Measurements from ENCODE around the gene ASCC3. TPM values are rescaled to one million over a fixed set of nuclear protein-coding genes. Genes with fewer than 3 reads are reported as not detected.
"Not testable (repeated sequence)": the region's sequence is repeated elsewhere in the genome, so short reads cannot be mapped to it uniquely, and the experiment has no call there.

Gene ASCC3
- total and polyA plus RNA-seq, 5 experiments from 2014 or later = 18.0 to 42.3 (median 24.6) TPM

GRCh38 chr6:100780648-100781047 is 100.5 kb downstream of the ASCC3 start:
- peaks cover 0 to 19% (median 7%) of the 10 kb centered on the region in 3 donors for H3K36me3 Mint-ChIP-seq
- no peaks in the 10 kb centered on the region for H3K9me3 Mint-ChIP-seq
- H3K27ac Mint-ChIP-seq = no peak overlapping the region
- ATAC-seq = no peak
- no peak for DNase-seq
- H3K27me3 Mint-ChIP-seq = no peaks in the 10 kb centered on the region
- POLR2A ChIA-PET = no interaction called here
- no peak overlapping the region for H3K4me3 Mint-ChIP-seq
- peaks cover 0 to 9% (median 2%) of the 10 kb centered on the region in 4 donors for H3K4me1 Mint-ChIP-seq

GRCh38 chr6:100775667-100776066 is 105.5 kb downstream of the ASCC3 start:
- Mint-ChIP-seq H3K27me3 (no peaks in the 10 kb centered on the region), H3K9me3 (no peaks in the 10 kb centered on the region), H3K4me3 (no peak overlapping the region), H3K36me3 (peaks cover 0 to 20% (median 11%) of the 10 kb centered on the region in 3 donors), H3K27ac (no peak overlapping the region), H3K4me1 (peaks cover 0 to 9% (median under 1%) of the 10 kb centered on the region in 4 donors)
- ATAC-seq = no peak
- POLR2A ChIA-PET = no interaction called here
- no peak for DNase-seq

DNA sequence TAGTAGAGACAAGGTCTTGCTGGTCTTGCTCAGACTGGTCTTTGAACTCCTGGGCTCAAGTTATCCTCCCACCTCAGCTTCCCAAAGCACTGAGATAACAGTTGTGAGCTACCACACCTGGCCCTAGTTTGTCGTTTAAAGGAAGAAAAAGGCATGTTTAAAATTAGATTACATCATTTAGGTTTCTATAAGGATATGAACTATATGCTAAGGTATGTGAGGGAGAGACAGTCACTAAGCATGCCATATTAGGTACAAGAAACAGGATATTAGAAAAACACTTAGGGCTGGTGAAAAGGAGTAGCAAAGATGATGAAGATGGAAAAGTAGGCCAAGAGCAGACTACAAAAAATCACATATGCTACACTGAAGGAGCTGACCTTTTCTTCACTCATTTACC is 106.4 kb downstream of the ASCC3 start:
- peaks cover 0 to 9% (median under 1%) of the 10 kb centered on the region in 4 donors for H3K4me1 Mint-ChIP-seq
- POLR2A ChIA-PET = no interaction called here
- no peak overlapping the region for H3K4me3 Mint-ChIP-seq
- DNase-seq (no peak), ATAC-seq (no peak)
- no peaks in the 10 kb centered on the region for H3K27me3 Mint-ChIP-seq
- H3K36me3 Mint-ChIP-seq = peaks cover 0 to 23% (median 9%) of the 10 kb centered on the region in 3 donors
- H3K27ac Mint-ChIP-seq = no peak overlapping the region
- no peaks in the 10 kb centered on the region for H3K9me3 Mint-ChIP-seq

- no peak for DNase-seq
- Mint-ChIP-seq H3K36me3 (peaks cover 24 to 44% (median 37%) of the 10 kb centered on the region in 3 donors), H3K9me3 (peaks cover 0 to 20% (median 10%) of the 10 kb centered on the region in 9 donors), H3K27me3 (no peaks in the 10 kb centered on the region), H3K4me3 (no peak overlapping the region), H3K4me1 (no peaks in the 10 kb centered on the region), H3K27ac (no peak overlapping the region)
- no peak for ATAC-seq
- POLR2A ChIA-PET = no interaction called here
Observed at GRCh38 chr6:100768816-100769351, 112.2 kb downstream of the ASCC3 start.

DNA sequence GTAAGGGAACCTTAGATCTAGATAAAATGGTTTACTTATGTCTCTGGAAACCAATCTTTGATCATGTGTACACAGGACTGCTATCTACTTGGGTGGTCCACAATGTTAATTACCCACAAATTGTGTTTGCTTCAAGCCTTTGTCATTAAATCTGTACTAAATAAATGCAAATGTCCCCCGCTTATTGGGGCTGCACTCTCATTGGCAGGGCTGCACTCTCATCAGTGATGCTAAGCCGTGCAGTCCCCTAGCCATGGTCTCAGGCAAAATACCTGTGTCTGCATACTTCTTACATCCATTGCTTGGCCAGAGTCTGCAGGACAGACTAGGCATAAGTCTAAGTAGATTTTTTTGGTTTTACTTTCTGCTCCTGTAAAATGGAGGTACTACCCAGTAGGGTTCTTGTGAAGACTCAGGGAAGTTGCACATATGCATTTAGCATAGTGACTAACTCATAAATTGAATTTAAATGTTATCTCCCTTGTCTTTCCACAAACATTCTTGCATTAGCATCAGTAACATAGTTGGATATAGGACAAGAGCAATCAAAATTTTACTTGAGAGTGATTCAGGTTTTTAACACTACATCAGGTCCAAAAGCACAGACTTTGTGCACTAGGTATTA is 117.4 kb downstream of the ASCC3 start:
- H3K9me3 Mint-ChIP-seq = peaks cover 0 to 33% (median 17%) of the 10 kb centered on the region in 9 donors
- H3K27ac Mint-ChIP-seq = no peak overlapping the region
- peaks cover 0 to 2% (median 0%) of the 10 kb centered on the region in 4 donors for H3K4me1 Mint-ChIP-seq
- H3K27me3 Mint-ChIP-seq = no peaks in the 10 kb centered on the region
- DNase-seq (no peak), ATAC-seq (no peak)
- peaks cover 62 to 82% (median 80%) of the 10 kb centered on the region in 3 donors for H3K36me3 Mint-ChIP-seq
- no peak overlapping the region for H3K4me3 Mint-ChIP-seq
- POLR2A ChIA-PET = no interaction called here

DNA sequence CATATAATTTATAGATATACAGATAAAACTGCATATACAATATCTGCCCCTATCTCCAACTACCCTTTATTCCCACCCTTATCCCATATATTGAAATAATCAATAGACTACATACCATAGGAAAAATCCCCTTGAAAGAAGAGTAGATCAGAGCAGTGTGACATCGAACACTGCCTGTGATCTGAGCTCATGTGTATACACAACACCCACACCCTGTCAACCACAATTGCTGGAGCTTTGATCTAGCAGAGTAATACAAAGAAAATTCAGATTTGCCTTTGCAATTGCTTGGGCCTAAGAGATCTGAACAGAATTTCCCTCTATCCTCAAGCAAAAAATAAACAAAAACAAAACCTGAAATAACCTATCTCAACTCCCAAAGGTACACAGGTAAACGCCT is 119.3 kb downstream of the ASCC3 start:
- POLR2A ChIA-PET = no interaction called here
- Mint-ChIP-seq H3K4me1 (peaks cover 0 to 2% (median 0%) of the 10 kb centered on the region in 4 donors), H3K9me3 (peaks cover 0 to 33% (median 17%) of the 10 kb centered on the region in 9 donors), H3K4me3 (no peak overlapping the region), H3K27me3 (no peaks in the 10 kb centered on the region), H3K36me3 (peaks cover 61 to 86% (median 79%) of the 10 kb centered on the region in 3 donors), H3K27ac (no peak overlapping the region)
- no peak for ATAC-seq
- no peak for DNase-seq

GRCh38 chr6:100758386-100758785 is 122.7 kb downstream of the ASCC3 start:
- H3K27me3 Mint-ChIP-seq, DNase-seq, H3K4me1 Mint-ChIP-seq, ATAC-seq, H3K27ac Mint-ChIP-seq, POLR2A ChIA-PET, H3K4me3 Mint-ChIP-seq: not testable (repeated sequence)
- peaks cover 0 to 13% (median 5%) of the 10 kb centered on the region in 9 donors for H3K9me3 Mint-ChIP-seq
- peaks cover 46 to 71% (median 64%) of the 10 kb centered on the region in 3 donors for H3K36me3 Mint-ChIP-seq

GRCh38 chr6:100753421-100753820 is 127.7 kb downstream of the ASCC3 start:
- ATAC-seq = no peak
- POLR2A ChIA-PET = no interaction called here
- H3K36me3 Mint-ChIP-seq = peaks cover 9 to 43% (median 33%) of the 10 kb centered on the region in 3 donors
- DNase-seq = no peak
- no peaks in the 10 kb centered on the region for H3K9me3 Mint-ChIP-seq
- H3K27me3 Mint-ChIP-seq = no peaks in the 10 kb centered on the region
- no peak overlapping the region for H3K27ac Mint-ChIP-seq
- H3K4me1 Mint-ChIP-seq = peaks cover 0 to 2% (median 0%) of the 10 kb centered on the region in 4 donors
- H3K4me3 Mint-ChIP-seq = no peak overlapping the region

GRCh38 chr6:100751590-100751989 is 129.5 kb downstream of the ASCC3 start:
- no peak for DNase-seq
- Mint-ChIP-seq H3K9me3 (no peaks in the 10 kb centered on the region), H3K27ac (peak overlapping the region in 1 of 10 donors; percentile 21), H3K36me3 (peaks cover 9 to 51% (median 25%) of the 10 kb centered on the region in 3 donors), H3K4me3 (no peak overlapping the region), H3K4me1 (peaks cover 0 to 2% (median 0%) of the 10 kb centered on the region in 4 donors), H3K27me3 (no peaks in the 10 kb centered on the region)
- ATAC-seq = no peak
- POLR2A ChIA-PET = no interaction called here

- ATAC-seq = no peak
- POLR2A ChIA-PET = no interaction called here
- DNase-seq = no peak
- H3K27me3 Mint-ChIP-seq = no peaks in the 10 kb centered on the region
- H3K9me3 Mint-ChIP-seq = peaks cover under 1 to 14% (median 6%) of the 10 kb centered on the region in 9 donors
- peaks cover 0 to 11% (median 3%) of the 10 kb centered on the region in 4 donors for H3K4me1 Mint-ChIP-seq
- peaks cover 7 to 38% (median 29%) of the 10 kb centered on the region in 3 donors for H3K36me3 Mint-ChIP-seq
- no peak overlapping the region for H3K27ac Mint-ChIP-seq
- H3K4me3 Mint-ChIP-seq = no peak overlapping the region
Observed at GRCh38 chr6:100745419-100746041, 135.6 kb downstream of the ASCC3 start.

- H3K4me3 Mint-ChIP-seq = no peak overlapping the region
- peaks cover 9 to 19% (median 10%) of the 10 kb centered on the region in 4 donors for H3K4me1 Mint-ChIP-seq
- H3K36me3 Mint-ChIP-seq = peaks cover 7 to 35% (median 14%) of the 10 kb centered on the region in 3 donors
- no peak overlapping the region for H3K27ac Mint-ChIP-seq
- H3K9me3 Mint-ChIP-seq = peaks cover 1 to 24% (median 10%) of the 10 kb centered on the region in 9 donors
- ATAC-seq (no peak), DNase-seq (no peak)
- H3K27me3 Mint-ChIP-seq = no peaks in the 10 kb centered on the region
- POLR2A ChIA-PET = no interaction called here
Observed at GRCh38 chr6:100740439-100740838, 140.7 kb downstream of the ASCC3 start.

DNA sequence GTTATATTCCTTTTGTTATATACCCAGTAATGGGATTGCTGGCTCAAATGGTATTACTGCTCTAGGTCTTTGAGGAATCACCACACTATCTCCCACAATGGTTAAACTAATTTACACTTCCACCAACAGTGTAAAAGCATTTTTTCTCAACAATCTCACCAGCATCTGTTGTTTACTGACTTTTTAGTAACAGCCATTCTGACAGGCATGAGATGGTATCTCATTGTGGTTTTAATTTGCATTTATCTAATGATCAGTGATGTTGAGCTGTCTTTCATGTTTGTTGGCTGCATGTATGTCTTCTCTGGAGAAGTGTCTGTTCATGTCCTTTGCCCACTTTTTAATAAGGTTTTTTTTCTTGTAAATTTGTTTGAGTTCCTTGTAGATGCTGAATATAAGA is 143.4 kb downstream of the ASCC3 start:
- H3K4me3 Mint-ChIP-seq, POLR2A ChIA-PET, H3K27ac Mint-ChIP-seq, ATAC-seq, DNase-seq, H3K27me3 Mint-ChIP-seq: not testable (repeated sequence)
- peaks cover 9 to 16% (median 11%) of the 10 kb centered on the region in 4 donors for H3K4me1 Mint-ChIP-seq
- H3K36me3 Mint-ChIP-seq = peaks cover 0 to 28% (median 15%) of the 10 kb centered on the region in 3 donors
- peaks cover 1 to 24% (median 8%) of the 10 kb centered on the region in 9 donors for H3K9me3 Mint-ChIP-seq

DNA sequence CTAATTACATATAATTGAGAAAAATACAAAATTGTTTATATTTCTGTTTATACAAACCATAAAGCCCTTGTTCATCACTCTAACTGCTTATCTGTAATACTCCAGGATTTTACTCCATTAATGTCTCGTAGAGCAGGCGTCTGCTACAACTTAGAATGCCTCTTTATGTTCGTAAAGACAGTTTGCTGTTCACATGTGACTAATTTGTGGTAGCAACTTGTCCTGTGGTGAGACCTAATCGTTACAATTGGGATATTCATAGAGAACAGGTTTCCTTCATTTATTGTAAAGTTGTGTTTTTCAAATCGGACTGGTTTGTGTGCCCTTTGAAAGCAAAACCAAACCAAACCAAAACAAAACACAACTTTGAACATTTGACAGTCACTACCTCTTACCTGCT is 149.7 kb downstream of the ASCC3 start:
- H3K4me3 Mint-ChIP-seq = no peak overlapping the region
- H3K9me3 Mint-ChIP-seq = no peaks in the 10 kb centered on the region
- no peak for ATAC-seq
- H3K27me3 Mint-ChIP-seq = no peaks in the 10 kb centered on the region
- POLR2A ChIA-PET = no interaction called here
- peaks cover 0 to 6% (median 2%) of the 10 kb centered on the region in 4 donors for H3K4me1 Mint-ChIP-seq
- H3K27ac Mint-ChIP-seq = peak overlapping the region in 1 of 10 donors; percentile 28
- DNase-seq = no peak
- peaks cover 0 to 7% (median 3%) of the 10 kb centered on the region in 3 donors for H3K36me3 Mint-ChIP-seq

All from naive thymus-derived CD8-positive, alpha-beta T cell (primary cell).